SU-DHL-6 (cell line): ENCODE measurements around the gene KIF9.

Experiments
- H2AFZ ChIP-seq: fragments of 200-600 bp; sonication (generic); 2 replicates; pipeline ENCODE4 v1.6.1; 2014; ENCODE audit warnings: low read depth, mild to moderate bottlenecking, moderate library complexity, mixed read lengths, antibody characterized with exemption, low read length; ENCODE audit not compliant: severe bottlenecking
- H3F3A ChIP-seq: fragments of 200-600 bp; shearing (Covaris generic); 2 replicates; pipeline ENCODE4 v1.6.0; 2016; ENCODE audit warnings: antibody characterized with exemption, mild to moderate bottlenecking; ENCODE audit not compliant: insufficient read depth
- H3K27ac ChIP-seq: fragments of 200-600 bp; sonication (generic); 2 replicates; pipeline ENCODE4 v1.5.1; 2016; ENCODE audit warnings: low read depth, mild to moderate bottlenecking, low read length, moderate library complexity, mixed read lengths
- H3K27me3 ChIP-seq: fragments of 200-600 bp; sonication (generic), shearing (Covaris generic); 2 replicates; pipeline ENCODE4 v1.6.0; 2014; ENCODE audit warnings: mild to moderate bottlenecking, low read length
- H3K36me3 ChIP-seq: fragments of 200-600 bp; sonication (generic); 2 replicates; pipeline ENCODE4 v1.6.1; 2014; ENCODE audit warnings: mild to moderate bottlenecking, low read length, mixed read lengths
- H3K4me2 ChIP-seq: fragments of 300-600, 200-600 bp; shearing (Covaris generic), sonication (generic); 2 replicates; pipeline ENCODE4 v1.6.0; 2014; ENCODE audit warnings: low read length, low read depth, mild to moderate bottlenecking; ENCODE audit not compliant: poor library complexity, severe bottlenecking
- H3K4me3 ChIP-seq: fragments of 200-600 bp; sonication (generic); 2 replicates; pipeline ENCODE4 v1.5.1; 2014; ENCODE audit warnings: antibody characterized with exemption, low read length, mild to moderate bottlenecking, mixed read lengths; ENCODE audit not compliant: insufficient read depth, poor library complexity, severe bottlenecking
- H3K79me2 ChIP-seq: fragments of 200-600 bp; sonication (generic); 2 replicates; pipeline ENCODE4 v1.6.1; 2014; ENCODE audit warnings: mild to moderate bottlenecking, low read length, moderate library complexity; ENCODE audit not compliant: insufficient read depth
- H3K9ac ChIP-seq: fragments of 200-600 bp; sonication (generic); 2 replicates; pipeline ENCODE4 v1.7.0; 2014; ENCODE audit warnings: mild to moderate bottlenecking, low read length
- H3K9me2 ChIP-seq: fragments of 200-600 bp; sonication (generic); replicated peaks from 2 replicates; pipeline ENCODE4 v1.6.1; 2014; ENCODE audit warnings: low read length; ENCODE audit not compliant: insufficient read depth
- H3K9me3 ChIP-seq: fragments of 200-600 bp; sonication (generic); 2 replicates; pipeline ENCODE4 v1.6.1; 2014; ENCODE audit warnings: low read length, mixed read lengths; ENCODE audit not compliant: insufficient read depth
- H4K20me1 ChIP-seq: fragments of 200-600 bp; sonication (generic); 2 replicates; pipeline ENCODE4 v1.6.1; 2014; ENCODE audit warnings: low read depth, mild to moderate bottlenecking, antibody characterized with exemption, low read length, moderate library complexity, mixed read lengths
- CTCF ChIP-seq: fragments of 200-600 bp; sonication (generic); IDR thresholded peaks from one replicate; pipeline ENCODE4 v1.5.1; 2017; ENCODE audit warnings: antibody characterized with exemption, mild to moderate bottlenecking, low read length, moderate library complexity; ENCODE audit not compliant: insufficient read depth, poor library complexity, severe bottlenecking
- EZH2phosphoT487 ChIP-seq: fragments of 200-600 bp; sonication (generic), shearing (Covaris generic); conservative IDR thresholded peaks from 2 replicates; pipeline ENCODE4 v1.6.1; 2018; ENCODE audit warnings: mild to moderate bottlenecking, antibody characterized with exemption, low read length, moderate library complexity, mixed read lengths

Gene KIF9

DNA sequence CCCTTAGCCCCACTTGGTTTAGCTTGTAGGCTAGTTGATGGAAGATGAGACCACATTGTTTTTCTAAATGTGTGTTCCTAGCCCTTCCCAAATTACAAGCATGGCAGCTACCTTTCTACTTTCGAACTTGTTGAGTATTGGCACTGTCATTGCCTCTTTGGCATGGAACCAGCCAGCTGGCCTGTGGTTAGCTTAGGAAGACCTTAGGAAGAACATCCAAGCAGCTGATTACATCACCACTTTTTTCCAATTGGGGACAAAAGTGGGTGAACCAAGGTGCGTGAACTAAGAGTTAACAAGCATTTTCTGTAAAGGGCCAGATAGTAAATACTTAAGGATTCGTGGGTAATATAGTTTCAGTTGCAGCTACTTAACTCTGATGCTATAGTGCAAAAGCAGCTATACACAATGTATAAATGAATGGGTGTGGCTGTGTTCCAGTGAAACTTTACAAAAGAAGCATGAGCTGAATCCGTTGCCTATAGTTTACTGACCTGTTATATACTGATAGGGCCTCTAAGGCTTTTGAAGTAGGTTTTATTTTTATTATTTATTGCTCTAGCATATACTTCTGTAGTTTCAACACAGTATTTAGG lies 8.7 kb upstream of the KIF9 start:
- Histone ChIP-seq H3F3A (no peaks in the 10 kb centered on the region), H3K27me3 (no peaks in the 10 kb centered on the region), H3K36me3 (no peaks in the 10 kb centered on the region), H3K4me2 (peak overlapping the region; percentile 14), H3K79me2 (peaks cover 84% of the 10 kb centered on the region), H3K9ac (no peak overlapping the region), H3K4me3 (no peak overlapping the region), H4K20me1 (no peaks in the 10 kb centered on the region), H3K9me2 (no peaks in the 10 kb centered on the region), H3K27ac (peak overlapping the region; percentile 11; the same call in 1 of the 2 replicates), H3K9me3 (no peaks in the 10 kb centered on the region), H2AFZ (no peak overlapping the region)
- TF ChIP-seq EZH2phosphoT487 (no peak), CTCF (no peak)

- H4K20me1 ChIP-seq: no peaks in the 10 kb centered on the region
- H3K27ac ChIP-seq: no peak overlapping the region
- H3F3A ChIP-seq: no peaks in the 10 kb centered on the region
- H3K9ac ChIP-seq: no peak overlapping the region
- H3K4me3 ChIP-seq: no peak overlapping the region
- no peaks in the 10 kb centered on the region for H3K9me3 ChIP-seq
- TF ChIP-seq CTCF: no peak
- H3K27me3 ChIP-seq: no peaks in the 10 kb centered on the region
- peaks cover 84% of the 10 kb centered on the region for H3K79me2 ChIP-seq
- H3K4me2 ChIP-seq: no peak overlapping the region
- no peaks in the 10 kb centered on the region for H3K36me3 ChIP-seq
- no peaks in the 10 kb centered on the region for H3K9me2 ChIP-seq
- H2AFZ ChIP-seq: no peak overlapping the region
Observed at GRCh38 chr3:47288966-47289910, 6.6 kb upstream of the KIF9 start.

DNA sequence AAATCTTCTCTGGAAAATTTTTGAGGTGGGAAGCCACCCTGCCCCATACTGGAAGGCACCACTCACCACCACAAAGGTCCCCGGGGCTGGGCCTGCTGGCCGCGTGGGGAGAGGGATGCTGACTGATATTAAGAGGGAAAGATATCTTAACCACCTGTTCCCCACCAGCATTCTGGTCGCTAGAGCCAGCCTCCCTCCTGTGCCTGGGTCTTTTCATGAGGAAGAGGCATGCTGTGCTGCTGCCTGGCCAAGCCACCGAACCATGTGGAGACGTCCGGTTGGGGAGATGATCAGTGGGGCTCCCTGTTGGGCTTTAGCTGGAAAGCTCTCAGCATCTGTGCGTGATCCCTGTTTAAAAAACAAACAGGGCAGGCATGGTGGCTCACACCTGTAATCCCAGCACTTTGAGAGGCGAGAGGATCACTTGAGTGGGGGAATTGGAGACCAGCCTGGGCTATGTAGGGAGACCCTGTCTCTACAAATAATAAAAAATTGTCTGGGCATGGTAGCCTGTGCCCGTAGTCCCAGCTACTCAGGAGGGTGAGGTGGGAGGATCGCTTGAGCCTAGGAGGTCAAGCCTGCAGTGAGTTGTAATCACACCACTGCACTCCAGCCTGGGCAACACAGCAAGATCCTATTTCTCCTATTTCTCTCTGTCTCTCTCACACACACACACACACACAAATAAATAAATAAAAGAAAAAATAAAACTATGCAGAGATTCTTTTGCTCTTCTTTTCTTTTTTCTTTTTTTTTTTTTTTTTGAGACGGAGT lies 1.2 kb upstream of the KIF9 start:
- no peak for TF ChIP-seq CTCF
- TF ChIP-seq EZH2phosphoT487: no peak
- H2AFZ ChIP-seq: peak overlapping the region; percentile 73
- peak overlapping the region; percentile 77 for H3K4me2 ChIP-seq
- H3K4me3 ChIP-seq: peak overlapping the region; percentile 66
- H3K9ac ChIP-seq: peak overlapping the region; percentile 82
- no peaks in the 10 kb centered on the region for H3K27me3 ChIP-seq
- H4K20me1 ChIP-seq: no peaks in the 10 kb centered on the region
- peak overlapping the region; percentile 83 for H3K27ac ChIP-seq
- H3K79me2 ChIP-seq: peaks cover 54% of the 10 kb centered on the region
- no peaks in the 10 kb centered on the region for H3K36me3 ChIP-seq
- H3F3A ChIP-seq: no peaks in the 10 kb centered on the region
- H3K9me3 ChIP-seq: no peaks in the 10 kb centered on the region
- no peaks in the 10 kb centered on the region for H3K9me2 ChIP-seq
